ENCODE data around the gene C4orf46. TPM values are rescaled to one million over a fixed set of nuclear protein-coding genes. Genes with fewer than 3 reads are reported as not detected.

Gene C4orf46
- total RNA-seq, 4 donors from 2014 or later: 0.51 to 2.1 (median 1.4) TPM

GRCh38 chr4:158657291-158657690, 14.4 kb downstream of the C4orf46 start:
- Histone ChIP-seq H3K4me1 (no peaks in the 10 kb centered on the region), H3K27ac (no peak overlapping the region), H3K9me3 (no peaks in the 10 kb centered on the region), H3K36me3 (no peaks in the 10 kb centered on the region), H3K4me3 (no peak overlapping the region), H3K27me3 (no peaks in the 10 kb centered on the region)
- no peak for DNase-seq
- ATAC-seq: no peak
- in situ Hi-C loops (cut with MboI; ENCODE audit: low sequenced_read_pairs in 4 of 4) (no loop called here), intact Hi-C loops (cut with DNase I; ENCODE audit: low total_unique reads) (no loop called here)
- TF ChIP-seq POLR2A (IDR thresholded peaks at IDR 0.05) (no peak), CTCF (IDR thresholded peaks at IDR 0.05 in 4 of 5, conservative IDR thresholded peaks at IDR 0.05 in 1 of 5) (no peak)

GRCh38 chr4:158656439-158656838, 15.2 kb downstream of the C4orf46 start:
- H3K27me3 ChIP-seq: no peaks in the 10 kb centered on the region
- no peaks in the 10 kb centered on the region for H3K9me3 ChIP-seq
- H3K36me3 ChIP-seq: no peaks in the 10 kb centered on the region
- intact Hi-C loops (cut with DNase I; ENCODE audit: low total_unique reads) (no loop called here), in situ Hi-C loops (cut with MboI; ENCODE audit: low sequenced_read_pairs in 4 of 4) (no loop called here)
- H3K27ac ChIP-seq: no peak overlapping the region
- TF ChIP-seq POLR2A (IDR thresholded peaks at IDR 0.05) (no peak), CTCF (IDR thresholded peaks at IDR 0.05 in 4 of 5, conservative IDR thresholded peaks at IDR 0.05 in 1 of 5) (no peak)
- DNase-seq (no peak), ATAC-seq (no peak)
- H3K4me3 ChIP-seq: no peak overlapping the region
- H3K4me1 ChIP-seq: no peaks in the 10 kb centered on the region

- DNase-seq (no peak), ATAC-seq (no peak)
- in situ Hi-C loops (cut with MboI; ENCODE audit: low sequenced_read_pairs in 4 of 4) (no loop called here), intact Hi-C loops (cut with DNase I; ENCODE audit: low total_unique reads) (no loop called here)
- no peaks in the 10 kb centered on the region for H3K27me3 ChIP-seq
- H3K4me3 ChIP-seq: no peak overlapping the region
- H3K4me1 ChIP-seq: no peaks in the 10 kb centered on the region
- no peaks in the 10 kb centered on the region for H3K9me3 ChIP-seq
- TF ChIP-seq POLR2A (IDR thresholded peaks at IDR 0.05) (no peak), CTCF (IDR thresholded peaks at IDR 0.05 in 4 of 5, conservative IDR thresholded peaks at IDR 0.05 in 1 of 5) (no peak)
- no peaks in the 10 kb centered on the region for H3K36me3 ChIP-seq
- no peak overlapping the region for H3K27ac ChIP-seq
Measured at GRCh38 chr4:158652920-158653319, 18.8 kb downstream of the C4orf46 start.

- Histone ChIP-seq H3K9me3 (no peaks in the 10 kb centered on the region), H3K4me1 (no peaks in the 10 kb centered on the region), H3K27ac (no peak overlapping the region), H3K27me3 (no peaks in the 10 kb centered on the region), H3K4me3 (no peak overlapping the region), H3K36me3 (no peaks in the 10 kb centered on the region)
- in situ Hi-C loops (cut with MboI; ENCODE audit: low sequenced_read_pairs in 4 of 4) (loop anchor here in 2 of 4 donors (25.0 kb wide), 1 partner anchor 662 kb away; no protein-coding TSS in a partner anchor), intact Hi-C loops (cut with DNase I; ENCODE audit: low total_unique reads) (no loop called here)
- DNase-seq (no peak), ATAC-seq (no peak)
- TF ChIP-seq CTCF (IDR thresholded peaks at IDR 0.05 in 4 of 5, conservative IDR thresholded peaks at IDR 0.05 in 1 of 5): no peak
- TF ChIP-seq POLR2A (IDR thresholded peaks at IDR 0.05): no peak
Measured at GRCh38 chr4:158649111-158649680, 22.5 kb downstream of the C4orf46 start.

GRCh38 chr4:158644760-158645159, 26.9 kb downstream of the C4orf46 start:
- Histone ChIP-seq H3K4me3 (no peak overlapping the region), H3K4me1 (no peaks in the 10 kb centered on the region), H3K27ac (no peak overlapping the region), H3K9me3 (no peaks in the 10 kb centered on the region), H3K36me3 (no peaks in the 10 kb centered on the region), H3K27me3 (no peaks in the 10 kb centered on the region)
- in situ Hi-C loops (cut with MboI; ENCODE audit: low sequenced_read_pairs in 4 of 4) (loop anchor here in 2 of 4 donors (25.0 kb wide), 1 partner anchor 657 kb away; no protein-coding TSS in a partner anchor), intact Hi-C loops (cut with DNase I; ENCODE audit: low total_unique reads) (no loop called here)
- TF ChIP-seq POLR2A (IDR thresholded peaks at IDR 0.05) (no peak), CTCF (IDR thresholded peaks at IDR 0.05 in 4 of 5, conservative IDR thresholded peaks at IDR 0.05 in 1 of 5) (no peak)
- ATAC-seq: no peak
- no peak for DNase-seq
